Muscle layer of colon (tissue), 2 donors: Measurements from ENCODE around the gene IL10RA.
A peak's percentile ranks its signal among the peaks of the same experiment; 100 is the strongest.

Source experiments
- H3K27ac ChIP-seq: one replicate; pipeline ENCODE4 v1.7.0; 2013; ENCODE audit warnings: low read depth, mild to moderate bottlenecking, low read length, moderate library complexity
- H3K27me3 ChIP-seq, 2 donors: one replicate each; pipeline ENCODE4 v1.7.0; 2013; ENCODE audit warnings: low read length in 2 of 2, mild to moderate bottlenecking in 2 of 2; ENCODE audit not compliant: insufficient read depth in 2 of 2, control insufficient read depth in 1 of 2
- H3K36me3 ChIP-seq: one replicate; pipeline ENCODE4 v1.7.0; 2013; ENCODE audit warnings: mild to moderate bottlenecking, low read length; ENCODE audit not compliant: insufficient read depth
- H3K4me1 ChIP-seq: one replicate; pipeline ENCODE4 v1.7.0; 2013; ENCODE audit warnings: mild to moderate bottlenecking, low read length; ENCODE audit not compliant: insufficient read depth
- H3K4me3 ChIP-seq, 2 donors: one replicate each; pipeline ENCODE4 v1.7.0; 2013; ENCODE audit warnings: low read length in 2 of 2, low read depth in 1 of 2, mild to moderate bottlenecking in 1 of 2, moderate library complexity in 1 of 2
- H3K9ac ChIP-seq: one replicate; pipeline ENCODE4 v1.7.0; 2013; ENCODE audit warnings: low read length
- H3K9me3 ChIP-seq: one replicate; pipeline ENCODE4 v1.7.0; 2013; ENCODE audit warnings: mild to moderate bottlenecking, low read length
- donor health status: abdominal sarcoma.
- donor health status: Adenocarcinoma of cecum.

IL10RA gene

GRCh38 chr11:117979481-117980211 is 6.5 kb upstream of the IL10RA start:
- no peak overlapping the region for H3K27ac ChIP-seq
- no peaks in the 10 kb centered on the region for H3K27me3 ChIP-seq
- H3K9ac ChIP-seq: no peak overlapping the region
- H3K36me3 ChIP-seq: no peaks in the 10 kb centered on the region
- no peaks in the 10 kb centered on the region for H3K4me1 ChIP-seq
- H3K4me3 ChIP-seq: no peak overlapping the region
- H3K9me3 ChIP-seq: no peaks in the 10 kb centered on the region

GRCh38 chr11:117980280-117980679 is 5.9 kb upstream of the IL10RA start:
- Histone ChIP-seq H3K4me3 (no peak overlapping the region), H3K36me3 (no peaks in the 10 kb centered on the region), H3K9me3 (no peaks in the 10 kb centered on the region), H3K27ac (no peak overlapping the region), H3K27me3 (no peaks in the 10 kb centered on the region), H3K4me1 (no peaks in the 10 kb centered on the region), H3K9ac (no peak overlapping the region)

- no peaks in the 10 kb centered on the region for H3K4me1 ChIP-seq
- H3K9me3 ChIP-seq: no peaks in the 10 kb centered on the region
- H3K4me3 ChIP-seq: no peak overlapping the region
- H3K27me3 ChIP-seq: no peaks in the 10 kb centered on the region
- H3K36me3 ChIP-seq: no peaks in the 10 kb centered on the region
- H3K27ac ChIP-seq: no peak overlapping the region
- no peak overlapping the region for H3K9ac ChIP-seq
Measured at GRCh38 chr11:117980720-117981119, 5.5 kb upstream of the IL10RA start.

- Histone ChIP-seq H3K27me3 (no peaks in the 10 kb centered on the region), H3K27ac (no peak overlapping the region), H3K36me3 (no peaks in the 10 kb centered on the region), H3K9me3 (no peaks in the 10 kb centered on the region), H3K4me3 (no peak overlapping the region), H3K9ac (no peak overlapping the region), H3K4me1 (peaks cover 6% of the 10 kb centered on the region)
Measured at GRCh38 chr11:117983163-117983475, 3.1 kb upstream of the IL10RA start.

GRCh38 chr11:117984476-117984875 is 1.7 kb upstream of the IL10RA start:
- H3K4me1 ChIP-seq: peaks cover 6% of the 10 kb centered on the region
- H3K27me3 ChIP-seq: no peaks in the 10 kb centered on the region
- H3K9me3 ChIP-seq: no peaks in the 10 kb centered on the region
- H3K27ac ChIP-seq: no peak overlapping the region
- no peaks in the 10 kb centered on the region for H3K36me3 ChIP-seq
- no peak overlapping the region for H3K9ac ChIP-seq
- no peak overlapping the region for H3K4me3 ChIP-seq

GRCh38 chr11:117986981-117987574 is 884 bp downstream of the IL10RA start:
- no peaks in the 10 kb centered on the region for H3K36me3 ChIP-seq
- H3K9ac ChIP-seq: peak overlapping the region; percentile 18
- H3K4me1 ChIP-seq: peaks cover 6% of the 10 kb centered on the region
- H3K4me3 ChIP-seq: peak overlapping the region in 1 of 2 donors; percentile 69
- H3K27me3 ChIP-seq: no peaks in the 10 kb centered on the region
- no peak overlapping the region for H3K27ac ChIP-seq
- H3K9me3 ChIP-seq: no peaks in the 10 kb centered on the region

GRCh38 chr11:117989351-117990102 is 3.3 kb downstream of the IL10RA start:
- no peak overlapping the region for H3K9ac ChIP-seq

GRCh38 chr11:117992136-117992535 is 5.9 kb downstream of the IL10RA start:
- Histone ChIP-seq H3K4me3 (no peak overlapping the region), H3K9ac (no peak overlapping the region), H3K27ac (no peak overlapping the region), H3K36me3 (no peaks in the 10 kb centered on the region), H3K4me1 (no peaks in the 10 kb centered on the region), H3K27me3 (no peaks in the 10 kb centered on the region), H3K9me3 (no peaks in the 10 kb centered on the region)

More at GRCh38 chr11:117989351-117990102, 3.3 kb downstream of the IL10RA start:
- peak overlapping the region in 1 of 2 donors; percentile 16 for H3K4me3 ChIP-seq
- H3K36me3 ChIP-seq: no peaks in the 10 kb centered on the region
- no peak overlapping the region for H3K27ac ChIP-seq
- H3K9me3 ChIP-seq: no peaks in the 10 kb centered on the region
- no peaks in the 10 kb centered on the region for H3K27me3 ChIP-seq
- peaks cover 6% of the 10 kb centered on the region for H3K4me1 ChIP-seq

GRCh38 chr11:117992620-117993019 is 6.4 kb downstream of the IL10RA start:
- Histone ChIP-seq H3K9me3 (no peaks in the 10 kb centered on the region), H3K4me3 (no peak overlapping the region), H3K27me3 (no peaks in the 10 kb centered on the region), H3K36me3 (no peaks in the 10 kb centered on the region), H3K4me1 (no peaks in the 10 kb centered on the region), H3K27ac (no peak overlapping the region), H3K9ac (no peak overlapping the region)

GRCh38 chr11:117993988-117994745 is 8.0 kb downstream of the IL10RA start:
- no peaks in the 10 kb centered on the region for H3K36me3 ChIP-seq
- no peaks in the 10 kb centered on the region for H3K4me1 ChIP-seq
- H3K27ac ChIP-seq: no peak overlapping the region
- H3K9me3 ChIP-seq: no peaks in the 10 kb centered on the region
- H3K9ac ChIP-seq: no peak overlapping the region
- no peaks in the 10 kb centered on the region for H3K27me3 ChIP-seq
- no peak overlapping the region for H3K4me3 ChIP-seq

GRCh38 chr11:117995472-117995871 is 9.3 kb downstream of the IL10RA start:
- Histone ChIP-seq H3K27ac (no peak overlapping the region), H3K9me3 (no peaks in the 10 kb centered on the region), H3K4me3 (no peak overlapping the region), H3K9ac (no peak overlapping the region), H3K27me3 (no peaks in the 10 kb centered on the region), H3K36me3 (no peaks in the 10 kb centered on the region), H3K4me1 (no peaks in the 10 kb centered on the region)
